Trophoblast cell (in vitro differentiated cells and primary cell): ENCODE measurements around the gene EFCAB11.

Source experiments
- DNase-seq, 2 donors: peaks; one replicate each; pipeline ENCODE4 v3.0.0-alpha.2; 2016
- H2AFZ ChIP-seq: 2 replicates; pipeline ENCODE4 v1.6.1; 2013; ENCODE audit warnings: low read length, moderate library complexity, mild to moderate bottlenecking; ENCODE audit not compliant: insufficient read depth, poor library complexity
- H2AK5ac ChIP-seq: 2 replicates; pipeline ENCODE4 v1.6.1; 2013; ENCODE audit warnings: mild to moderate bottlenecking, low read length
- H2BK120ac ChIP-seq: 2 replicates; pipeline ENCODE4 v1.6.1; 2013; ENCODE audit warnings: low read length, mild to moderate bottlenecking, moderate library complexity; ENCODE audit not compliant: insufficient read depth, poor library complexity
- H2BK12ac ChIP-seq: 2 replicates; pipeline ENCODE4 v1.6.1; 2013; ENCODE audit warnings: mild to moderate bottlenecking, low read length, moderate library complexity
- H2BK5ac ChIP-seq: 2 replicates; pipeline ENCODE4 v1.6.1; 2013; ENCODE audit warnings: low read length, low read depth, moderate library complexity, mild to moderate bottlenecking; ENCODE audit not compliant: poor library complexity
- H3K14ac ChIP-seq: 2 replicates; pipeline ENCODE4 v1.6.1; 2013; ENCODE audit warnings: mild to moderate bottlenecking, low read length
- H3K18ac ChIP-seq: 2 replicates; pipeline ENCODE4 v1.6.1; 2013; ENCODE audit warnings: mild to moderate bottlenecking, low read length
- H3K23ac ChIP-seq: 2 replicates; pipeline ENCODE4 v1.6.1; 2013; ENCODE audit warnings: low read length
- H3K27ac ChIP-seq: 2 replicates; pipeline ENCODE4 v1.5.1; 2013; ENCODE audit warnings: low read depth, mild to moderate bottlenecking, inconsistent platforms, low read length, moderate library complexity
- H3K27me3 ChIP-seq: 2 replicates; pipeline ENCODE4 v1.6.1; 2013; ENCODE audit warnings: inconsistent platforms, mild to moderate bottlenecking, low read length, moderate library complexity; ENCODE audit not compliant: insufficient read depth
- H3K36me3 ChIP-seq, 2 experiments: 1 replicate in 1 of 2; 2 replicates in 1 of 2; pipeline ENCODE4 v1.6.1; 2013; ENCODE audit warnings: low read length in 2 of 2, mild to moderate bottlenecking in 2 of 2, moderate library complexity in 1 of 2; ENCODE audit not compliant: insufficient read depth in 2 of 2, control insufficient read depth in 1 of 2
- H3K4ac ChIP-seq: 2 replicates; pipeline ENCODE4 v1.6.1; 2013; ENCODE audit warnings: low read depth, mild to moderate bottlenecking, low read length, moderate library complexity
- H3K4me1 ChIP-seq, 2 experiments: 1 replicate in 1 of 2; 2 replicates in 1 of 2; pipeline ENCODE4 v1.6.1; 2013; ENCODE audit warnings: low read length in 2 of 2, mild to moderate bottlenecking in 2 of 2, moderate library complexity in 1 of 2; ENCODE audit not compliant: insufficient read depth in 2 of 2, control insufficient read depth in 1 of 2
- H3K4me2 ChIP-seq: 2 replicates; pipeline ENCODE4 v1.6.1; 2013; ENCODE audit warnings: inconsistent platforms, mild to moderate bottlenecking, low read length, moderate library complexity
- H3K4me3 ChIP-seq: 2 replicates; pipeline ENCODE4 v1.5.1; 2013; ENCODE audit warnings: mild to moderate bottlenecking, low read depth, low read length, inconsistent platforms
- H3K79me1 ChIP-seq: one replicate; pipeline ENCODE4 v1.6.1; 2013; ENCODE audit warnings: low read length
- H3K79me2 ChIP-seq: 2 replicates; pipeline ENCODE4 v1.6.1; 2013; ENCODE audit warnings: low read length, mild to moderate bottlenecking; ENCODE audit not compliant: control insufficient read depth, insufficient read depth, poor library complexity
- H3K9ac ChIP-seq: 2 replicates; pipeline ENCODE4 v1.6.1; 2013; ENCODE audit warnings: mild to moderate bottlenecking, low read length
- H3K9me3 ChIP-seq: 2 replicates; pipeline ENCODE4 v1.6.1; 2013; ENCODE audit warnings: low read depth, mild to moderate bottlenecking, control low read depth, inconsistent platforms, low read length; ENCODE audit not compliant: insufficient read depth
- H4K12ac ChIP-seq: 2 replicates; pipeline ENCODE4 v1.6.1; 2013; ENCODE audit warnings: low read depth, mild to moderate bottlenecking, low read length, moderate library complexity
- H4K8ac ChIP-seq: 2 replicates; pipeline ENCODE4 v1.6.1; 2013; ENCODE audit warnings: low read depth, mild to moderate bottlenecking, low read length, moderate library complexity
- H4K91ac ChIP-seq: one replicate; pipeline ENCODE4 v1.6.1; 2013; ENCODE audit warnings: low read depth, mild to moderate bottlenecking, low read length, moderate library complexity
- WGBS: extraction: QIAGEN DNeasy Blood & Tissue Kit; methylation state at CpG from one replicate; pipeline ENCODE4 v1.1.7; 2013; ENCODE audit warnings: missing lambda C conversion rate; ENCODE audit not compliant: insufficient read length, insufficient coverage; ENCODE audit errors: extremely low coverage; 5-methylcytosine and 5-hydroxymethylcytosine counted together

Gene EFCAB11

DNA sequence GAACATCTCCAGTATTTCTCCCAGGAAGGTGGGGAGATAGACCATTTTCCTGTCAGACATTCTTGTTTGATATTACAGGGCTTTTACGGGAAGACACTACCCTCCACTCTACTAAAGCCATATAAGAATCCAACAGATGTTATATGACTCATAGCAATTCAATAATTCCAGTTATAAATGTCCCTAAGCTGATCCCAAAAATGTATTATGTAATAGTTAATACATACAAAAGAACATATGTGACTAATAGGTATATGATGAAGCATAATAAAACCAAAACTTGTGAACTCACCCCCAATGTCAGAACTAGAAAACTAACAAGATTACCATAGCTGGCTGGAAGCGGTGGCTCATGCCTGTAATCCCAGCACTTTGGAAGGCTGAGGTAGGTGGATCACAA, 84.2 kb downstream of the EFCAB11 start:
- DNase-seq, result no peak
- Histone ChIP-seq H3K4me1 (no peaks in the 10 kb centered on the region), H3K9ac (no peak overlapping the region), H3K4me2 (no peak overlapping the region), H3K9me3 (peaks cover 8% of the 10 kb centered on the region), H3K23ac (no peak overlapping the region), H3K4ac (no peak overlapping the region), H3K14ac (no peak overlapping the region), H3K27me3 (no peaks in the 10 kb centered on the region), H2AFZ (no peak overlapping the region), H3K79me1 (no peaks in the 10 kb centered on the region), H4K8ac (no peak overlapping the region), H2BK5ac (no peak overlapping the region), H3K4me3 (no peak overlapping the region), H4K12ac (no peak overlapping the region), H3K79me2 (no peaks in the 10 kb centered on the region), H2AK5ac (no peak overlapping the region), H3K36me3 (peaks cover 2 to 4% of the 10 kb centered on the region in 2 experiments), H2BK12ac (no peak overlapping the region), H3K18ac (no peak overlapping the region), H4K91ac (no peak overlapping the region), H2BK120ac (no peak overlapping the region), H3K27ac (no peak overlapping the region)
- no CpG with 5 or more reads among the region's 2 CpGs for WGBS

DNA sequence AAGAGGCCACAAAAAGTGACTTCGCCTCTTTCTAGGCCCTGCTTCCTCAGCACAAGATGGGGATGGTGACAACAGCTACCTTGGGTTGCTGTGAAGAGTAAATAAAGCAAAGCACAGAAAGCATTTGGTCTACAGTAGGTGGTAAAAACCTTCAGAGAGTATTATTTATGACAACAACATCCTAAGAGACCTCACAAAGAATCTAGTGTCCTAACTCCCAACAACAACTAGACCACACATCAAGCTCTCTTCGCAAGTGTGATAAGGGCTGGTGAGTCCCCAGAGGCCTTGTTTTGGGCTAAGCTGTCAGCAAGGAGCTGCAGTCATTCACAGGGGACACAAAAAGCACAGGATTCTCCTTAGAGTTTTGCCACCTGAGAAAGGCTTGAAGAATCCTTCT, 84.9 kb downstream of the EFCAB11 start:
- Histone ChIP-seq H3K36me3 (peaks cover 2 to 4% of the 10 kb centered on the region in 2 experiments), H2BK120ac (no peak overlapping the region), H4K91ac (no peak overlapping the region), H3K4me1 (no peaks in the 10 kb centered on the region), H2BK5ac (no peak overlapping the region), H3K23ac (no peak overlapping the region), H3K9ac (no peak overlapping the region), H4K8ac (no peak overlapping the region), H3K9me3 (peaks cover 6% of the 10 kb centered on the region), H2AFZ (no peak overlapping the region), H3K14ac (no peak overlapping the region), H2BK12ac (no peak overlapping the region), H3K27me3 (no peaks in the 10 kb centered on the region), H3K4ac (no peak overlapping the region), H3K18ac (no peak overlapping the region), H3K79me2 (no peaks in the 10 kb centered on the region), H3K4me2 (no peak overlapping the region), H3K27ac (no peak overlapping the region), H4K12ac (no peak overlapping the region), H3K79me1 (no peaks in the 10 kb centered on the region), H2AK5ac (no peak overlapping the region), H3K4me3 (no peak overlapping the region)
- whole genome bisulfite sequencing, result no CpG with 5 or more reads among the region's 2 CpGs
- DNase-seq, result no peak

DNA sequence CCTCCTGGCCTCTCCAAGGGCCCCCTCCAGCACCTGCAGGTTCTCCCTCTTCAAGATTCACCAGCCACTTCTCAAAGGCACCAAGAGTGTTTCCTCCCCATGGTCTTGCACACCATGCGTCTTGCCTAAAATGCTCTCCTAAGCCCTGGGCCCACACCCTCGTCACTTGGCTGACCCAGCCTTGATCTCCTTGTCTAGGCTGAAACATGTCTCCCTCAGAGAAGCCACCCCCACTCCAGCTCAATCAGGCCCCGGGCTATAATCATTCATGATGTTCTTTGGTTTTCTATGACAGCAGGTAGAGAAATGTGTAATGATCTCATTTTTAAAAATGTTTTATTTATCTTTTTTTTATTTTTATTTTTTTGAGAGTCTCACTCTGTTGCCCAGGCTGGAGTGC, 88.1 kb downstream of the EFCAB11 start:
- Histone ChIP-seq H4K12ac (no peak overlapping the region), H3K4me3 (no peak overlapping the region), H3K27me3 (no peaks in the 10 kb centered on the region), H2AFZ (no peak overlapping the region), H3K79me2 (no peaks in the 10 kb centered on the region), H3K9ac (no peak overlapping the region), H4K8ac (no peak overlapping the region), H3K9me3 (no peaks in the 10 kb centered on the region), H4K91ac (no peak overlapping the region), H2BK120ac (no peak overlapping the region), H3K18ac (no peak overlapping the region), H3K4me2 (no peak overlapping the region), H2BK12ac (no peak overlapping the region), H3K4ac (no peak overlapping the region), H3K36me3 (no peaks in the 10 kb centered on the region), H3K27ac (no peak overlapping the region), H3K23ac (no peak overlapping the region), H2AK5ac (no peak overlapping the region), H3K4me1 (no peaks in the 10 kb centered on the region), H2BK5ac (no peak overlapping the region), H3K79me1 (no peaks in the 10 kb centered on the region), H3K14ac (no peak overlapping the region)
- no CpG with 5 or more reads among the region's 3 CpGs for WGBS
- DNase-seq, result no peak

DNA sequence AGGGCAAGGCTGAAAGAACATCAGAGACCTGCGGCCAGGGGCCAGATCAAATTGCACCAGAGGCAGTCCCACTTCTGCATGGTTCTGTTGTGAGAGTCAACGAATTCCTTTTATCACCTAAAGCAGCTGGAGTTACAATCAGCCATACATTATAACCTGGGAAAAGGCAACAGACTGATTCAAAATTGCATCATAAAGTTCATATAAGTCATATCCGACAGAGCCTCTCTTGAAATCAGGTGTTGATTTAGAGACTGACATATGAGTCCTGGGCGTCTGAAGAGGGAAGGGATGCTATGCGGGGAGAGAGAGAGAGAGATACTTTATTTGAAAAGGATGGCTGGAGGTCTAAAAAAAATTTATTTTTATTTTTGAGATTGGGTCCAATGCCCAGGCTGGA, 89.4 kb downstream of the EFCAB11 start:
- no peak for DNase-seq
- H2BK120ac ChIP-seq, result no peak overlapping the region
- H2AFZ ChIP-seq, result no peak overlapping the region
- H3K9ac ChIP-seq, result no peak overlapping the region
- no peak overlapping the region for H3K14ac ChIP-seq
- no peaks in the 10 kb centered on the region for H3K4me1 ChIP-seq
- no peak overlapping the region for H3K23ac ChIP-seq
- no peak overlapping the region for H3K4me3 ChIP-seq
- no peaks in the 10 kb centered on the region for H3K36me3 ChIP-seq
- H3K18ac ChIP-seq, result no peak overlapping the region
- no peak overlapping the region for H4K8ac ChIP-seq
- H3K79me1 ChIP-seq, result no peaks in the 10 kb centered on the region
- WGBS, result no CpG with 5 or more reads among the region's 5 CpGs
- H3K27ac ChIP-seq, result no peak overlapping the region
- H2BK5ac ChIP-seq, result no peak overlapping the region
- H3K4me2 ChIP-seq, result no peak overlapping the region
- H3K79me2 ChIP-seq, result no peaks in the 10 kb centered on the region
- H4K12ac ChIP-seq, result no peak overlapping the region
- H2AK5ac ChIP-seq, result no peak overlapping the region
- H4K91ac ChIP-seq, result no peak overlapping the region
- H3K9me3 ChIP-seq, result no peaks in the 10 kb centered on the region
- H3K4ac ChIP-seq, result no peak overlapping the region
- H3K27me3 ChIP-seq, result no peaks in the 10 kb centered on the region
- H2BK12ac ChIP-seq, result no peak overlapping the region
